ENCODE measurements around the gene BTBD17. TPM values are rescaled to one million over a fixed set of nuclear protein-coding genes. Genes with fewer than 3 reads are reported as not detected.

BTBD17 gene
- total and polyA plus RNA-seq, 10 of the 15 experiments (the other 5 are each of a cell fraction or from before 2014, with no cell fraction given), result not detected

- no peak overlapping the region for H3K27ac ChIP-seq (ENCODE audit: control insufficient read depth, insufficient read depth)
- H3K27me3 ChIP-seq (replicated peaks in 1 of 2; ENCODE audit: control insufficient read depth in 2 of 2, insufficient read depth in 2 of 2, low read length in 1 of 2), result no peaks in the 10 kb centered on the region
- no peaks in the 10 kb centered on the region for H3K79me2 ChIP-seq (ENCODE audit: control insufficient read depth, insufficient read depth, low read length)
- H3K4me1 ChIP-seq (ENCODE audit: control insufficient read depth, insufficient read depth, low read length), result no peaks in the 10 kb centered on the region
- ATAC-seq (no peak), DNase-seq (ENCODE audit: low read depth, low spot score) (no peak), FAIRE-seq (no peak)
- H3K9me3 ChIP-seq (replicated peaks; ENCODE audit: control insufficient read depth, insufficient read depth, low read length), result peaks cover 7% of the 10 kb centered on the region; the same call in 1 of the 3 replicates
- ChIA-PET CTCF (interaction anchor here (0.7 kb wide), 1 partner anchor 23 kb away, joined by 3 read pairs; no protein-coding TSS in a partner anchor), POLR2A (no interaction called here), SMC1A (ENCODE audit: uncharacterized antibody, unreplicated experiment) (interaction anchor here (0.7 kb wide), 1 partner anchor 24 kb away, joined by 3 read pairs; no protein-coding TSS in a partner anchor), RAD21 (ENCODE audit: unreplicated experiment) (interaction anchor here (1.1 kb wide), 1 partner anchor 60 kb away, joined by 3 read pairs; the partner anchor contains the start of gene GPR142)
- WGBS (ENCODE audit: insufficient coverage, insufficient replicate concordance, low lambda C conversion rate, missing lambda C conversion rate), result 13% methylated on average over 13 of the region's 15 CpGs
- BruUV-seq (replicated peaks), result no TSS peak
- no peak overlapping the region for H3K9ac ChIP-seq (ENCODE audit: control insufficient read depth, insufficient read depth, low read length)
- no peak overlapping the region for H3K4me3 ChIP-seq
- in situ Hi-C loops (cut with MboI) (no loop called here), intact Hi-C loops (cut with micrococcal nuclease; ENCODE audit: unreplicated experiment) (no loop called here)
- no peak overlapping the region for H3K4me2 ChIP-seq (ENCODE audit: control insufficient read depth, insufficient read depth)
- H2AFZ ChIP-seq (ENCODE audit: control insufficient read depth, low read depth, low read length), result no peak overlapping the region
- no peaks in the 10 kb centered on the region for H3K36me3 ChIP-seq (ENCODE audit: control insufficient read depth in 2 of 2, insufficient read depth in 2 of 2, low read length in 1 of 2)
- no peaks in the 10 kb centered on the region; the same call in 1 of the 2 replicates for H4K20me1 ChIP-seq (ENCODE audit: control insufficient read depth, insufficient read depth)
- TF ChIP-seq JUNB (IDR thresholded peaks at IDR 0.05), result no peak
- no peak for TF ChIP-seq SIX5 (IDR thresholded peaks at IDR 0.05; ENCODE audit: low read depth, low read length, severe bottlenecking)
- TF ChIP-seq POLR2AphosphoS2 (IDR thresholded peaks at IDR 0.05; ENCODE audit: low read depth, low read length), result no peak
- no peak for TF ChIP-seq CEBPB (IDR thresholded peaks at IDR 0.05; ENCODE audit: borderline replicate concordance in 1 of 2, low read depth in 2 of 2, low read length in 2 of 2)
- TF ChIP-seq BACH1 (IDR thresholded peaks at IDR 0.05; ENCODE audit: borderline replicate concordance), result no peak
- no peak for TF ChIP-seq USF2 (IDR thresholded peaks at IDR 0.05; ENCODE audit: borderline replicate concordance, low read depth, low read length)
- TF ChIP-seq EED (IDR thresholded peaks at IDR 0.05; ENCODE audit: low read depth), result no peak
- no peak for TF ChIP-seq ZBTB11 (CRISPR knock-in tag; IDR thresholded peaks at IDR 0.05)
- TF ChIP-seq LARP7 (IDR thresholded peaks at IDR 0.05), result no peak
- TF ChIP-seq NR2F1 (conservative IDR thresholded peaks at IDR 0.05), result no peak
- no peak for TF ChIP-seq GATAD2B (conservative IDR thresholded peaks at IDR 0.05; ENCODE audit: low read depth)
- no peak for TF ChIP-seq ZBTB33 (IDR thresholded peaks at IDR 0.05)
- no peak for TF ChIP-seq E2F8 (IDR thresholded peaks at IDR 0.05; ENCODE audit: low read depth, partially characterized antibody)
- no peak for TF ChIP-seq ZNF24 (IDR thresholded peaks at IDR 0.05)
- TF ChIP-seq HCFC1 (IDR thresholded peaks at IDR 0.05; ENCODE audit: low read length), result no peak
Measured at GRCh38 chr17:74307984-74308773, 53.5 kb downstream of the BTBD17 start.

Measured in GM12878 (cell line).